ENCODE measurements around the gene EPN1.

Gene EPN1

DNA sequence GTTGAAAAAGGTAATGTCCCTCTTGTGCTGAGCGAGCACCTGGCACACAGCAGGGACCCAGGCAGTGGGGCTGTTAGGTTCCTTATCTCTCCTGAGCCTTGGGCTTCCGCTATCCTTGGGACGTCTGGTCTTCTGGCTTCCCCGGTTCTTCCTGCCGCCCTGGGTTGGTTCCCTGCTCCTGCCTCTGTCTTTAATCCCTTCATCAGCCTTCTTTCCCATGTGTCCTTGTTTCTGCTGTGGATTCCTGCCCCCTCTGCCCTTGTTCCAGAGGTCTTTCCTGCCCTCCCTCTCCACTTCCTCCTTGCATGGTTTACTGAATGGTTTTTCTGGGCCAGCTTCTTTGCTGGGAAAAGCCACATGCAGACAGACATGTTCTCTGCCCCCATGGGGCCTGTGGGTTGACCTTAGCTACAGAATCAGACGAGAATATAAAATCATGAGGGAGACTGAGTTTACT, 2.6 kb downstream of the EPN1 start:
- no peak overlapping the region for H3K4me3 ChIP-seq (ENCODE audit: low read depth, low read length)
- in situ Hi-C loops (cut with HindIII; ENCODE audit: low sequenced_read_pairs), result no loop called here
- TF ChIP-seq, protein P1, sequence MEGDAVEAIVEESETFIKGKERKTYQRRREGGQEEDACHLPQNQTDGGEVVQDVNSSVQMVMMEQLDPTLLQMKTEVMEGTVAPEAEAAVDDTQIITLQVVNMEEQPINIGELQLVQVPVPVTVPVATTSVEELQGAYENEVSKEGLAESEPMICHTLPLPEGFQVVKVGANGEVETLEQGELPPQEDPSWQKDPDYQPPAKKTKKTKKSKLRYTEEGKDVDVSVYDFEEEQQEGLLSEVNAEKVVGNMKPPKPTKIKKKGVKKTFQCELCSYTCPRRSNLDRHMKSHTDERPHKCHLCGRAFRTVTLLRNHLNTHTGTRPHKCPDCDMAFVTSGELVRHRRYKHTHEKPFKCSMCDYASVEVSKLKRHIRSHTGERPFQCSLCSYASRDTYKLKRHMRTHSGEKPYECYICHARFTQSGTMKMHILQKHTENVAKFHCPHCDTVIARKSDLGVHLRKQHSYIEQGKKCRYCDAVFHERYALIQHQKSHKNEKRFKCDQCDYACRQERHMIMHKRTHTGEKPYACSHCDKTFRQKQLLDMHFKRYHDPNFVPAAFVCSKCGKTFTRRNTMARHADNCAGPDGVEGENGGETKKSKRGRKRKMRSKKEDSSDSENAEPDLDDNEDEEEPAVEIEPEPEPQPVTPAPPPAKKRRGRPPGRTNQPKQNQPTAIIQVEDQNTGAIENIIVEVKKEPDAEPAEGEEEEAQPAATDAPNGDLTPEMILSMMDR (IDR thresholded peaks at IDR 0.05; ENCODE audit: low read depth, low read length), result no peak
- DNase-seq (ENCODE audit: low read depth, low spot score), result no peak

DNA sequence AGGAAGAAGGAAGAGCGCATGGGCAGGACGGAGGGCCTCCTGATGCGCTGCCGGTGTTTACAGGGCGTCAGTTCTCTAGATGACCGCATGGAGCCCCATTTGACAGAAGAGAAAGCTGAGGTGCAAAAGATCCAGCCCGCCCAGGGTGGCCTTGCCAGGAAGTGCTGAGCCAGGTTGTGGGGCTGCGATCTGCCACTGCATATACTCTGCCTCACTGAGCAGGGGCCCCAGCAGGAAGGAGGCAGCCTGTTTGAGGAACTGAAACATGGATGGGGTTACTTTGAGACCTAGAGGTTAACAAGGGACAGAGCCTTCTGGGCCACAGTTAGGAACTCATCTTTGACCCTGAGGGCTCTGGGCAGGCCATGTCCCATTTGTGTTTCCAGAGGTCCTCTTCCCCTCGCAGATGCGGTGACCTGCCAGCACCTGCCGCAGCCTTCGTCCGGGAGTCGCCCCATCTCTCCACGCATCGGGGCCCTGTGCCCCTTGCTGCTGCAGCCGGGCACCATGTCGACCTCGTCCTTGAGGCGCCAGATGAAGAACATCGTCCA, 3.2 kb downstream of the EPN1 start:
- TF ChIP-seq, protein P1 (IDR thresholded peaks at IDR 0.05; ENCODE audit: low read depth, low read length), result no peak
- H3K4me3 ChIP-seq (ENCODE audit: low read depth, low read length), result no peak overlapping the region
- no peak for DNase-seq (ENCODE audit: low read depth, low spot score)
- in situ Hi-C loops (cut with HindIII; ENCODE audit: low sequenced_read_pairs), result no loop called here

DNA sequence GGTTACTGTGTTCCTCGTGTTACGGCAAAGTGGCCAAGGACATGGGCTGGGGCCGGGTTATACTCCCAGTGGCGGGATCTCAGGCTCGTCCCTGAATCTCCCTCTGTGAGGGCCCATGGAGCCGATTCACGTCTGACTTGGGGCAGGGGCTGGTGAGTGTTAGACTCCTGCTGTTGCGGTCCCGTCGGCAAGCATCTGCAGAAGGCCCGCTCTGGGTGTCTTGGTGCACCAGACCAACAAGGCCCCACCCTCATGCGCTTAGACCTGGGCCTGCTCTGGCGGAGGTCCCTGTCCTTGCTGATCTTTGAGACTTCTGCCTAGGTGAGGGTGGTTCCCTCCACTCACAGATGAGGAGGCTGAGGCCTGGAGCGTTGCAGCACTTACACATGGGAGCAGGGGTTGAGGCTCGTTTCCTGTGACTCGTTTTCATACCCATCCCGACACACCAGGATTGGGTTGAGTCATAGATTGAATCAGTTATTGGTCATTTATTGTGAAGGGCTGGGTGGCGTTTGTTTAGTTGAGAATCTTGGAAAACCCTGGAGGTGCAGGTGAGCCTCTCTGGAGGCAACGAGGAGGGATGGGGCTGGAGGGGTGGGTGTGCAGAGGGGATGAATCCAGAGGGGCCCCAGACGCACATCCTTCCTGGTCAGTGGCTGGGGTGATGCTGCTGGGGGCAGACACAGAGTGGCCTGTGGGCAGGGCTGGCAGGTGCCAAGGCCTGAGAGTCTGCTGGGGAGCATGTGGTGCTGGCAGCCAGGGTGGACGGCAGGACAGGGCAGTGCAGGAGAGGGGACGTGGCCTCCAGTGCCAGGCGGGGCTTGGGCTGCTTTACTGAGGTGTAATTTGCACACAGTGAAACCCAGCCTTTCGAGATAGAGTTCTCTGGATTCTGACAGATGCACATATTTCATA, 4.6 kb downstream of the EPN1 start:
- DNase-seq (ENCODE audit: low read depth, low spot score), result no peak
- TF ChIP-seq, protein P1 (IDR thresholded peaks at IDR 0.05; ENCODE audit: low read depth, low read length), result no peak
- in situ Hi-C loops (cut with HindIII; ENCODE audit: low sequenced_read_pairs), result no loop called here
- no peak overlapping the region for H3K4me3 ChIP-seq (ENCODE audit: low read depth, low read length)

DNA sequence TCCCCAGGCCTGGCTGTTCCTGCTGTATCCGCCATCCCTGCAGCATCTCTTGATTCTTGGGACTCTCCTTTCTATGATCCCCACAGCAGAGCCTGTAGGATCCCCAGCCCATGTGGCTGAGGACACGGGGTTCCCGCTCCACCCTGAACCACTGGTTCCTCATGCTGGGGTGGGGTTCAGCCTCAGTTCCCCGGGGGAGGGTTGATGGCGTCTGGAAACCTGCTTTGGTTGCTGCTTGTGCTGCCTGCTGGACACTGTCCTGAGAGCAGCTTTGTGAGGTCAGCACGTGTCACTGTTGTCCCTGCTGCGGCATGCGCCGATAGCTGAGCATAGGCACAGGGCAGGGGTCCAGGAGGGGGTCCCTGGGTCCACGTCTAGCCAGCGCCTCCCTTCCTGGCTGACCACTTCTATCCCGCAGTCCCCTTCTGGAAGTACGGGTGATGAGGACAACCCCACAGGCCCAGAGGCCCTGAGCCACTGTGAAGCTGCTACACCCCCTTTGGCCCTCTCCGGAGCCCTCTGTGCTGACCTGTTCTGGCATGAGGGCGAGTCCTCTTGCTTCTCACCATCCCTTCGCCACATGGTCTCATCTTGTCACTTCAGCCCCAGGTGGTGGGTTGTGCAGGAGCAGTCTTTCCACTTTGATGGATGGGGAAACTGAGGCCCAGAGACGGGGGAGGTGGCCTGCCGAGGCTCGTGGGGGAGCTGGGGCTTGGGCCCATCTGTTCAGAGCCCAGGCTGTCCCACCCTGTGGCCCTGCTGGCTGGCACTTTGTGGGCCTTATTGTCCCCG, 5.5 kb downstream of the EPN1 start:
- in situ Hi-C loops (cut with HindIII; ENCODE audit: low sequenced_read_pairs), result no loop called here
- TF ChIP-seq, protein P1 (IDR thresholded peaks at IDR 0.05; ENCODE audit: low read depth, low read length), result no peak
- DNase-seq (ENCODE audit: low read depth, low spot score), result no peak
- no peak overlapping the region for H3K4me3 ChIP-seq (ENCODE audit: low read depth, low read length)

DNA sequence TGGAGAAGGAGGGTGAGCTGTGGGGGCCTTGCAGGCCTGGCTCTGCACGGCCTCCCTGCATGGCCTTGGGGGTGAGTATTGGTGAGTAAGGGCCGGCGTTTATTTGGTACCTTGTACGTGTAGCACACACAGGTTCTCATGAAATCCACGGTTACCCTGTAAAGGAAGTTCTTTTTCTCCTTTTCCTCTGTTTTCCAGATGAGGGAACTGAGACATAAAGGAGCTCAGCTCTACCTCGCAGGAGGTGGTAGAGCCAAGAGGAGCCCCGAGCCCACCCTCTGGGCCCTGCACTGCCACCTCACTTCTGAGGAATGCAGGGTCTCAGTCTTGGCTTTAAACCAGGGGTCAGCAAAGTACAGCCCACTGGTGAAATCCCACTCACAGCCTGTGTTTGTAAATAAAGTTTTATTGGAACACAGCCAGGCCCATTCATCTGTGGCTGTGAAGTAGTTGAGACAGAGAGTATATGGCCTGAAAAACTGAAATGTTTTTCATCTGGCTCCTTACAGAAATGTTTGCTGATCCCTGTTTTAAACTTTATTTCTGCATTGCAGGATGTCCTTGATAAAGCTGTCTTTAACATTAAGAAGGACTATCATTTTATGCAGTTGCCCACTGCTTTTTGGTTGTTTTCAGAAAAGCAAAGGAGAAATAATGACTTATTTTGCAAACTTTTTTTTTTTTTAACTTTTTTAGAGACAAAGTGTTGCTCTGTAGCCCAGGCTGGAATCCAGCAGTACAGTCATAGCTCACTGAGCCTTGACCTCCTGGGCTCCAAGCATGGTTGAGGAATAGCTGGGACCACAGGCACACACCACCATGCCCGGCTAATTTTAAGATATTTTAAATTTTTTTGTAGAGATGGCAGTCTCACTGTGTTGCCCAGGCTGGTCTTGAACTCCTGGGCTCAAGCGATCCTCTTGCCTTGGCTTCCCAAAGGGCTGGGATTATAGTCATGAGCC, 6.4 kb downstream of the EPN1 start:
- H3K4me3 ChIP-seq (ENCODE audit: low read depth, low read length), result no peak overlapping the region
- DNase-seq (ENCODE audit: low read depth, low spot score), result peak; percentile 16
- TF ChIP-seq, protein P1 (IDR thresholded peaks at IDR 0.05; ENCODE audit: low read depth, low read length), result no peak
- in situ Hi-C loops (cut with HindIII; ENCODE audit: low sequenced_read_pairs), result no loop called here
